ES-I3 (cell line): ENCODE results near the gene PPM1M.

Experiments
- H3K36me3 ChIP-seq: 2 replicates; pipeline ENCODE4 v1.6.1; 2013; ENCODE audit warnings: mild to moderate bottlenecking, low read length, control low read depth, moderate library complexity; ENCODE audit not compliant: insufficient read depth
- H3K4me1 ChIP-seq: 2 replicates; pipeline ENCODE4 v1.6.1; 2013; ENCODE audit warnings: mild to moderate bottlenecking, control low read depth, low read length; ENCODE audit not compliant: insufficient read depth
- H3K9ac ChIP-seq: 2 replicates; pipeline ENCODE4 v1.6.1; 2013; ENCODE audit warnings: low read depth, mild to moderate bottlenecking, low read length, moderate library complexity
- H3K9me3 ChIP-seq: 2 replicates; pipeline ENCODE4 v1.6.1; 2013; ENCODE audit warnings: mild to moderate bottlenecking, low read length, moderate library complexity; ENCODE audit not compliant: control insufficient read depth, insufficient read depth

Gene PPM1M

DNA sequence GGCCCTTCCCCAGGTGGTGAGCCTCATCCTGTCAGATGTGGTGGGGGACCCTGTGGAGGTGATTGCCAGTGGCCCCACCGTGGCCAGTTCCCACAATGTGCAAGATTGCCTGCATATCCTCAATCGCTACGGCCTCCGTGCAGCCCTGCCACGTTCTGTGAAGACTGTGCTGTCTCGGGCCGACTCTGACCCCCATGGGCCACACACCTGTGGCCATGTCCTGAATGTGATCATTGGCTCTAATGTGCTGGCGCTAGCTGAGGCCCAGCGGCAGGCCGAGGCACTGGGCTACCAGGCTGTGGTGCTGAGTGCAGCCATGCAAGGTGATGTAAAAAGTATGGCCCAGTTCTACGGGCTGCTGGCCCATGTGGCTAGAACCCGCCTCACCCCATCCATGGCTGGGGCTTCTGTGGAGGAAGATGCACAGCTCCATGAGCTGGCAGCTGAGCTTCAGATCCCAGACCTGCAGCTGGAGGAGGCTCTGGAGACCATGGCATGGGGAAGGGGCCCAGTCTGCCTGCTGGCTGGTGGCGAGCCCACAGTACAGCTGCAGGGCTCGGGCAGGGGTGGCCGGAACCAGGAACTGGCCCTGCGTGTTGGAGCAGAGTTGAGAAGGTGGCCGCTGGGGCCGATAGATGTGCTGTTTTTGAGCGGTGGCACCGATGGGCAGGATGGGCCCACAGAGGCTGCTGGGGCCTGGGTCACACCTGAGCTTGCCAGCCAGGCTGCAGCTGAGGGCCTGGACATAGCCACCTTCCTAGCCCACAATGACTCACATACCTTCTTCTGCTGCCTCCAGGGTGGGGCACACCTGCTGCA is 46.9 kb downstream of the PPM1M start:
- Histone ChIP-seq H3K9ac (no peak overlapping the region), H3K9me3 (no peaks in the 10 kb centered on the region), H3K36me3 (no peaks in the 10 kb centered on the region), H3K4me1 (no peaks in the 10 kb centered on the region)

DNA sequence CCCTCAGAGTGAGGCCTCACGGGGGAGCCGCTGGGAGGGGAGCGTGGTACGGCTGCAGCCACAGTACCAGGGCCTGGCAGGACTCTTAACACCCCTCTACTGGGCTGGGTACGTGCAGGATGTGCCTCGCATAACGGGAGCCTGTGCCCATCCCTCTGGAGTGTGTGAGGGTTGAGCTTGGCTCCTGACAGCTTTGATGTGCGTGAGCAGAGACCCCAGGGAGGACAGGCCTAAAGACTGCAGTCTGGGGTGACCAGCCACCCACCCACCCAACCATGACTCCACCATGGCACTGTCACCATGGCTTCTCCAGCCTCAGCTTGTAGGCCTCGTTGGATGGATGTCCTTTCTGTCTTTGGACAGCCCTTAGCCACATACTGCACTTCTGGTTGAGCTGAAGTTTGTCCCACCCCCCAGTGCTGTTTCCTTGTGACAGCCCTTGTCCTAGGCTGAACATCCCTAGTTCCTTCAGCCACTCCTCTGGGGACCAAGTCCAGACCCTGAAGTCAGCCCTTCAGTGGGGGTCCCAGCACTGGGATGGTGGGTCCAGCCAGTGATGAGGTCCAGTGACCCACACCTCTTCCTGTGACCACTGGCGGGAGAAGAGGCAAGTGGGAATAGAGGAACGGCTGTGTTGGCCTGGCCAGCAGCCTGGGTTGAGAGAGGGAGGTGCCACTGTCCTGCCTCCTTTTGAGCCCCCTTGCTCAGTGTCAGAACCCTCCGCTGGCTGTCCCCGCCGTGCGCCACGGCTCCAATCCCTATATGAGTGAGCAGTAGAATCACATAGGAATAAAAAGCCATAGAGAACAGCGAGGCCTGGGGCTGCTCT is 48.1 kb downstream of the PPM1M start:
- no peak overlapping the region for H3K9ac ChIP-seq
- H3K36me3 ChIP-seq: no peaks in the 10 kb centered on the region
- H3K9me3 ChIP-seq: no peaks in the 10 kb centered on the region
- H3K4me1 ChIP-seq: peaks cover 7% of the 10 kb centered on the region; the same call in 1 of the 2 replicates

DNA sequence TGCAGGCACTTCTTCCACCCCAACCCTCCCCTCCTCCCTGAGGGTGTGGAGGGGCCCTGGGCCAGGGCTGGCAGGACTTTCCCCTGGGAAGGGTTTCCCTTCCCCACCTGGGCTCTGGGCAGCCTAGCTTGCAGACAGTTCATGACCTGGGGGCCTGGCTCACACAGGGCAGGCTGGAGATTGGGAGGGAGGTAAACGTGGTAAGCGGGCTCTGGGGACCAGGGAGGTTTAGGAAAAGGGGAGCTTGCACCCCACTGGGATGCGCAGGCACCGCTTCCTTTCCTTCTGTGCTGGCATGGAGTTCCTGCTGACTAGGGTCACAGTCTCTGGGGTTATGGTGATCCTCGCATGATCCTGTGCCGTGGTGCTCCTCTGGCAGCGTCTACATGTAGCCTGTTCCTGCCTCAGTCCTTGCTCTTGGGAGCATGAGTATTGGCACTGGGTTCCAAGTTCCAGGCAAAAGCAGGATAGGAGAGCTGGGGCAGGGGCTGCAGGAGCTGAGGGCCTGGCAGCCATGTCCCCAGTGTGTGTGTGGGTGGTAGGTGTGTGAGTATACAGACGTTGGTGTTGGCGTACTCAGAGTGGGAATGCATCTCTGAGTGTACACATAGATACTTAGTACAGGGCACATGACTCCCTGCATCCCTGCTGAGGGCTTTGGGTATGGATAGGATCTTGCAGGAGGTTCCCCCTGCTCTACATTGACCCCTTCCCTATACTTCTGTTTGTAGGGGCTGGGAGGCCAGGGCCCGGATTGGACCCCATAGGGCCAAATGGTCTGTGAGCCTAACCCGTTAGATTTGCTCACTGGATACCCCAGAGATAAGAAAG is 49.0 kb downstream of the PPM1M start:
- Histone ChIP-seq H3K36me3 (no peaks in the 10 kb centered on the region), H3K4me1 (peaks cover 7% of the 10 kb centered on the region; the same call in 1 of the 2 replicates), H3K9ac (no peak overlapping the region), H3K9me3 (no peaks in the 10 kb centered on the region)

DNA sequence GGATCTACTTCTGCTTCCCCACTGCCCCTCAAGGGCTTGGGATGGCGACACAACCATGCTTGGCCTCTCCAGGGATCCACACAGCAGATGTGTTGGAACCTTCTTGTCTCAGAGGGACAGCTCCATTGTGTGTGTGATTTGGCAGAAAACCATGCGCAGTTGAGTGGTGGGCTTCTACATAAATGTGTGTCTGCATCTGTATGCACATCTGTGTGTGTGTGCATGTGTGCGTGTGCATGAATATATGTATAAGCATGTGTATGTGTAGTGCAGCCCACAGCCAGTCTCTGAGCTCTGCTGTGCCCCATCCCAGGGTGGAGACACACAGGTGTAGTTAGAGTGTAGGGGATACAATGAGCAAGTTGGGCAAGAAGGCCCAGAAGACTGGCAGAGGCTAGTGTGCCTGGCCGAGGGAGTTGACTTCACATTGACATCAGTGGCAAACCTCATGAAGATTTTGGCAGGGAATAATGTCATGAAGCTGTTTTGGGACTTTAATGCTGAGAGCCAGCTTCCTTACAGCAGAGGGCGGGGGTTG is 50.2 kb downstream of the PPM1M start:
- H3K36me3 ChIP-seq: no peaks in the 10 kb centered on the region
- H3K9ac ChIP-seq: no peak overlapping the region
- H3K9me3 ChIP-seq: no peaks in the 10 kb centered on the region
- H3K4me1 ChIP-seq: peaks cover 7% of the 10 kb centered on the region; the same call in 1 of the 2 replicates

DNA sequence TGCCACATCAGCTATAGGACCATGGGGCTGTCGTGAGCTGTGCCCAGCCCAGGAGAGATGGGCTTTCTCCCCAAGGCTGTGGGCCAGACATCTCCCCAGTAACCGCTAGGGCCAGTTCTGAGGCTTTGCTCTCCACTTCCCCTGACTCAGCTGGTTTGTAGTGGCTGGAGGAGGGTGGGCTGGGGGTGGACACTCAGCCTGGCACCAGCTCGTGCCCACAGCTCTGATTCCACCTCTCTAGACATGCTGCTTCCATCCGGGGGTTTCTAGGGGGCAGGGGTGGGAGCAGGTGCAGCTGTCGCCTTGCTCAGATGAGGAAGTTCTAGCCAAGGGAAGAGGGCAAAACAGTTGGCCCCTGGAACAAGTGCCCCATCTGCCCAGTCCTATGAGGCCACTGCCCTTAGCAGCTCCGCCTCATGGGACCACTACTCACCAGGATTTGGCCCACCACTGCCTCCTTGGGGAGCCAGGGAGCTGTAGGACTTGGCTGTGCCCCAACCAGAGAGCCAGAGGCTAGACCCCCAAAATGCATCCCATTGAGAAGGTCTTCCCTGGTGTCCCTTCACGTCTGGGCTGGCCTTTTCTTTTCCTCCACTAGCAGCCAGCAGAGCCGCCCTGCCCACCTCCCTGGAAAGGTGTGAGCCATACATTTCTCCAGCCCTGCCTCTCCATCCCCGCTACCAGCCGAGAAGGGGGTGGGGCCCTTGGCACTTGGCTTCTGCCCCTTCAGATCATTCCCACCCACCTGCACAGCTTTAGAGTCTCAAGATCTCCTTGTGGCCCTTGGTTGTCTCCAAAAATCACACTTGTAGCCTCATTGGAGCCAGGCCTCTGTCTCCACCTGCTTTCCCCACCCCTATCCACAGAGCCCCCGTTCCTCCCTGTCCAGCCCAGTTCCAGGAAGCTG is 51.9 kb downstream of the PPM1M start:
- Histone ChIP-seq H3K4me1 (peaks cover 7% of the 10 kb centered on the region; the same call in 1 of the 2 replicates), H3K9ac (no peak overlapping the region), H3K36me3 (no peaks in the 10 kb centered on the region), H3K9me3 (no peaks in the 10 kb centered on the region)

DNA sequence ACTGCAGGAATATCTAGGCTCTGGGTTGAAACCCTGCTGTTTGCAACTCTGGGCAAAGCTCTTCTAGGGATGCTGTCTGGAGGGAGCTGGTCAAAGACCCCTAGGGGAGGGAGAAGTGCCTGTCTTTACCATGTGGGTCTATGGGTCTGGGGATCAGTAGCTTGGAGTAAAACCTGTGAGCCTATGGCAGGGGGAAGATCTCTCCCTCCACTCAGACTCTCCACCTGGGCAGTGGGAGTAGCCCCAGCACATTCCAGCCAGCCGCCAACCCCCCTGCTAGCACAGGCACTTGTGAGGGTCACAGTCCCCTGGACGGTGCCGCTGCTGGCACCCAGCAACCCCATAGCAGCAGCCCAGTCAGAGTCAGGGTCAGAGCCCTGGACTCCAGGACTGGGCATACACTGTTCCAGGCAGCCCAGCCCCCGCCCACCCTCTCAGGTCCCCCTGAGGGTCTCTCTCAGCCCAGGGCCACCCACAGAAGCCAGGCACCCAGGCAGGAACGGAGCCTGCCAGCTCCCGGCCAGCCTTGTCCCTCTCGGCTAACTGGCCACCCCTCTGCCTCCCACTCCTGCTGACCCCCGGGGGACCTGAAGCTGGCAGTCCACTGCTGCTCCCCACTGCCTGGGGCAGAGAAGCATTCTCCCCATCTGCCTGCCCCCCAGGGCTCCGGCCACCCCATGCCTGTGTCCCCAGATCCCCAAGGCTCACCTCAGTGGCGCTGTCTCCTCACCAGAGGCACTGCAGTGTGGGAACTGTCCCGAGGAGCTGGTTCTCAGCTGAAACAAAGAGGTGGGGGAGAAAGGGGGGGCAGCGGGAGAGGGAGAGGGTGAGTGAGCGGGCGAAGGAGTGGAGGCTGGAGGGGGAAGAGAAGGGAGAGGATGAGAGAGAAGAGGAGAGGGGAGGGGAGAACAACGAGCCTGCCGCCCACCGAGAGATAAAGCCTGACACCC is 52.9 kb downstream of the PPM1M start:
- Histone ChIP-seq H3K9ac (peak overlapping the region; percentile 50), H3K4me1 (peaks cover 7% of the 10 kb centered on the region; the same call in 1 of the 2 replicates)

DNA sequence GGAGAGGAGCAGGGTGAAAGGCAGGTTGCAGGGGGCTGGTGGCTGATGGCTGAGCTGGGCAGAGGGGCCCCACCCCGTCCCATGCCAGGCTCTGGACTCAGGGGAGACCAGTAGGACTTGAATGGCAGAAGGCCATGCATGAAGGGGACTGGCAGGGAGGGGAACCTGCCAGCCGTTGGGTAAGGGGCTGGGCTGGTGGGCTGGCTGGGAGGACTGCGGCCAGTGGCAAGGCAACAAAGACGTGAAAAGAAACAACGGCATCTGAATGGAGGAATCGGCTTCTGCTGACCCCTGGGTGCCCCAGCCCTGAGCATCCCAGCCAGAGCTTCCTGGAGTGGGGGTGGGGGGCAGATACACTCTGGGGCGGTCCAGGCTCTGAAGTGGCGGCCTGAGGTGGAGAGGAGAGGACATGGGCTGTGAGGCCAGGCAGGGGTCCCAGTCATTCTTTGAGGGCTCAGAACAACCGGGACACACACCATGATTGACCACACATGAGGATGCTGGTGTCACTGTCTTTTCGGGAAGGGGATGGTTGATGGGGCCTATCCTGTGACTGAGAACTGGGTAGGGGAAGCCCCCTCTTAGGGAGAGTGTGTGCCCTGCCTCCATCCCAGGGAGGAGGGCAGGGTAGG is 53.8 kb downstream of the PPM1M start:
- H3K4me1 ChIP-seq: peaks cover 7% of the 10 kb centered on the region; the same call in 1 of the 2 replicates
- no peaks in the 10 kb centered on the region for H3K9me3 ChIP-seq
- H3K36me3 ChIP-seq: no peaks in the 10 kb centered on the region
- H3K9ac ChIP-seq: peak overlapping the region; percentile 50

More for the DNA sequence above, 52.9 kb downstream of the PPM1M start:
- H3K36me3 ChIP-seq: no peaks in the 10 kb centered on the region
- H3K9me3 ChIP-seq: no peaks in the 10 kb centered on the region
